UCSD-AML1 (cell line): Measurements from ENCODE around the gene SAT2.
"Not testable (repeated sequence)": the region's sequence is repeated elsewhere in the genome, so short reads cannot be mapped to it uniquely, and the experiment has no call there.

Experiments used
- DNase-seq: peaks from one replicate; lab custom pipeline; 2025; ENCODE audit not compliant: unreplicated experiment; lab: John Stamatoyannopoulos, UW

Gene SAT2

DNA sequence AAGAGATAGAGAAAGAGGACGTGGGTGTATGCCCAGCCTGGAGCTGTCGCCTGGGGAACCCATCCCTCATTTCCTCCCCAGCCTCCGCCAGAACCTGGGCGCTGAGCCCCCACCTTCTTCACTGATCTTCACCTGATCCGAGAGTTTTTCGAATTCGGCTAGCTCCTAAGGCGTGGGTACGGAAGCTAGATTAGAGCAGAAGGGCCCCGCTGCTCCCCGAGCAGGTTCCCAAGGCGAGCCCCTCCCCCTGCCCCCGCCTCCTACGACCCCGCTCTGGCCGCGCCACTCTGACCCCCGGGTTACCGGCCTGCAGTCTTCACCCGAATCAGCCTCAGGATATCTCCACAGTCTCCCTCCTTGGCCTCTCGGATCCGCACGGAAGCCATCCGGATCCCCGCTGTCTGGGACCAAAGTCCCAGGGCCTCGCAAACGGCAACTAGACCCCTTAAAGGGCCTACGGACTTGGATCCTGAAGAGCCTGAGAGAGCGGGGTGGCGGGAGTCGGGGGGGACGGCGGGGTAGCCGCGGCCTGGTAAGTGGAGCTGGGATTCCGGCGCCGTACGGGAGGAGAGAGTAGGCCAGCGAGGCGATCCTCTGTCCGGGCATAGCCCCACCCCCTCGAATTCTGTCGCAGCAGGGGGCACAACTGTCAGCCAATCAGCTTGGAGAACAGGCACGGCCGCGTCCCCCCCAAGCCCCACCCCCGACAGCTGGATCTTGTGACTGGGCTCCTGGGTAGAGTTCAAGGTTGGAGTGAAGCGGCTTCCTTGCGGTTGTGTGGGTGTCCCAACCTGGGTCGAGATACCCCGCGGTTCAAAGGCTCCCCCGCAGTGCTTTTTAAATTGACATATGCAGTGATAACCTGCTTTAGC is at the start of gene SAT2:
Gene SAT2, minus strand, starts transcription at position 572 of the 872 bp plus-strand sequence. Its CDS starts 186 bp downstream, at position 386.
- DNase-seq, result peak; percentile 89

DNA sequence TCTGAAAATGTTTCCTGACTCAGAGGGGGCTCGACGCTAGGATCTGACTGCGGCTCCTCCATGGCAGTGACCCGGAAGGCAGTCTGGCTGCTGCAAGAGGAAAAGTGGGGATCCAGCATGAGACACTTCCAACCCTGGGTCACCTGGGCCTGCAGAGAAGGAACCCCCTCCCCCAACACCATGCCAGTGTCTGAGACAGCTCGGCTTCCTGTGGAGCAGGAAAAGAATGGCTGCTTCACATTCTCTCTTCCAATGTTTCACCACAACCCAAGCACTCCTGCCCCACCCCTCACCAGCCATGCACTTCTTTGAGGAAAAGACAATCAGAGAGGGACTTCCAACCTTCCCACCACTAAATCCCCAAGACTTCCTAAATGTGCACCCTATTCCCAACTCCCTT is 48.9 kb upstream of the SAT2 start:
- DNase-seq, result no peak

- DNase-seq, result no peak
These were observed 47.3 kb upstream of the SAT2 start for GRCh38 chr17:7674934-7675333.

- DNase-seq, result peak; percentile 16
These were observed 45.6 kb upstream of the SAT2 start for GRCh38 chr17:7673239-7673638.

DNA sequence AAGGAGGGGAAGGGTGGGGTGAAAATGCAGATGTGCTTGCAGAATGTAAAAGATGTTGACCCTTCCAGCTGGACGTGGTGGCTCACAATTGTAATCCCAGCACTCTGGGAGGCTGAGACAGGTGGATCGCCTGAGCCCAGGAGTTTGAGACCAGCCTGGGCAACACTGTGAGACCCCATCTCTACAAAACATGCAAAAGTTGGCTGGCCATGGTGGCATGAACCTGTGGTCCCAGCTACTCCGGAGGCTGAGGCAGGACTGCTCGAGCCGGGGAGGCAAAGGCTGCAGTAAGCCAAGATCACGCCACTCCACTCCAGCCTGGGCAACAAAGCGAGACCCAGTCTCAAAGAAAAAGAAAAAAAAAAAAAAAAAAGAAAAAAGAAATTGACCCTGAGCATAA is 40.9 kb upstream of the SAT2 start:
- no peak for DNase-seq

DNA sequence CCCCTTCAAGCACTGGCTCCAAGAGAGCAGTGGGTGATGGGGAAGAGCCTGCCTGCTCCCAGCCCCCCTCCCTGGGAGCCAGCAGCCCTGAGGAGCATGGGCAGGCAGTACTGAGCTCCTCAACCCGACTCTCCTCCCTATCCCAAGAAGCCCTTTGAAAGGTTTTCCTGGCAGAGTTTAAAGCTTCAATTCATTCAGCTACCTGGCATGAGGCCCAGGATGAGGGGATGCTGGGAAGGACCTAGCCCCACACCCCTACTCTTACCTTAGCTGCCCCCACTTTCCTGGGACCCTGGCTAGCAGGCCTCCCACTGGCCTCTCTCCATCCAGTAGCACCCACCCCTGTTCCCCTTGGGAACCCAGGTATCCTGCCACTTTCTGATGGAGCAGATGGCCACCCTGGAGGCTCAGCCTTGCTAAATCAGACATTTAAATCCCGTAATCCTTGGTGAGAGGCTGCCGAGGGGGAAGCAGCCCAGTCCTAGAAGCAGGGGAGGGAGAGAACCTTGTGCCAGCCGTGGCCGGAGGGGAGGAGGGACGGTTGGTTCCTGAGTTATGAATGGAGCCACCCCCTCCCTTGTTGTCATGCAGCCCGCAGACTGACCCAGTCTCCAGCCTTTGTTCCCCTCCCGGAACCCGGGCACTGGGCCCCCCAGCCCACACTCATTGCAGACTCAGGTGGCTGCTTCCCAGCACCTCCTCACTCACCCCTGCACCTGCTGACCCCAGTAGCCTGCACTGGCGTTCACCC is 40.2 kb upstream of the SAT2 start:
- no peak for DNase-seq

DNA sequence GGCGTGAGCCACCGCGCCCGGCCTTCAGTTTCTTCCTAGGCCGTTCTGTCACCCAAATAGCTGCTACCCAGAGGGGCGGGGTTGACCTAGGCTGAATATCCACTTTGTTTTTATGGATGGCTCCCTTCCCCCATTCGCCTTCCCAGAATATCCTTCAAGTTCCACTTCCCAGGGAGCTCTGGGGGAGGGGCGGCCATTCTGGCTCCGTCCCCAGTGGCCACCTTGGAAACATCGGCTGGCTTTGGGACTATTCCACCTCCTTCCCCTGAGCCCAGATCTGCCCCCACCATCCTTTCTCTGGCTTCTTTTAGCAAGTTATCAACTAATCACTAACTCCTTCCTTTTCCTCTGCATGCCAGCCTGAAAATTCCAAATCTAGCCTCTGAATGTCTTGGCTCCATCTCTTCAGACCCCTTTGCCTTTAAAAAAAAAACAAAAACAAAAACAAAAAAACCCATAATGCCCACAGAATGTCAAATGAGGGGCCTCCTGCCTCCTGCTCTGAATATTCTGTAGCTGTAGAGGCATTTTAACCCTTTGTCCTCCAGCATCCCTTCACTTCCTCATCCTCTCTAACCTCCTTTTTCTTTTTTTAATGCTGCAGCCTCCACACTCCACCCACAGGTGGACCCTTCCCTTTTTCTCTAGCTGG is 29.5 kb upstream of the SAT2 start:
- no peak for DNase-seq

DNA sequence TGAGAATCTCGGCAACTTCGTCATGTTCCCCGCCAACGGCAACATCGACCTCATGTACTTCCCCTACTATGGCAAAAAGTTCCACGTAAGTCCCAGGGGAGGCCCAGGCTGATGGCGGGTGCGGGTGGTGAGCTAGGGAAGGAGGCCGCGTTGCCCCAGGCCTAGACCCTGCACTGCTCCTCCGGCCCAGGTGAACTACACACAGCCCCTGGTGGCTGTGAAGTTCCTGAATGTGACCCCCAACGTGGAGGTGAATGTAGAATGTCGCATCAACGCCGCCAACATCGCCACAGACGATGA is 27.9 kb upstream of the SAT2 start:
- DNase-seq, result no peak

GRCh38 chr17:7654832-7655540 is 27.4 kb upstream of the SAT2 start:
- DNase-seq, result no peak

DNA sequence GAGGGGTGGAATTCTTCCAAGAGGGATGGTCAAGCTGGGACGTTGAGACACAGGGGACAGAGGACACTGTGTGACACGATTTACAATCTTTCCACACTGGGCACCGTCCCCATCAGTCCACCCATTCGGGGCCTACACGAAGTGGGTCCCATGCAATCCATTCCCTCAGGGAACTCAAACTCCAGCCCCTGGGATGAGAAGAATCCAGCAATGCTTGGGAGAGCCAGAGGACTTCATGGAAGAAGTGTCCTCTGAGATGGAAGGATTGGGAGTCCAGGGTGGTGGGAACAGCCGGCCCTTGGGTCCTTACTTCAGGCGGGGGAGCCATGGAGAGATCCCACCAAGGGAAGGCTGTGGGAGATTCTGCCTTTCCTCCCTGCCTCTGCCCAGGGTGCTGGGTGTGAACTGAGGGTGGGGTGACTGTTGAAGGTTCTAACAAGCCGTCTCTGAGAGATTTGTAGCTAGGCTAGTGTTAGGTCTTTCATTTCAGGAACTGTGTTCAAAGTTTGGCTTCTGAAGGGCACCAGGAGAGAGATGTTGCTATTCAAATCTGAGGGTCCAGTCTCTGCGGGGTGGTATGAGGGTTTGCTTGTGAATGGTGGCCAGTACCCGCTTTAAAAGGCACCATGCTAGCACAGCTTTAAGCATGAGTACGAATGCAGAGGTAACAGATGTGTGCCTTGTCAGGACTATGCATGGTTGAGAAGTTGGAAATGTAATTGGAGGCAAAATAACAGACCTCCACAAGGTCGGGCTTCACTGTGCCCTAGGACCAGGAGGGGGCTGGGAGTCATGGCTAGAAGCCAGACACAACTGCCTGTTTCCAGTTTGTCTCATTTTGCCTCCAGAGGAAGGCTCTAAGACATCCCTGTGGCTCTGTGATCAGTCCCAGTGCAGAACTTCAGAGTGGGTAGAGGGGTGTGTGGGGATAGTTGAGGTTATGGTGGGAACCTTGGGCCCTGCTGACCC is 25.1 kb upstream of the SAT2 start:
- DNase-seq, result no peak

DNA sequence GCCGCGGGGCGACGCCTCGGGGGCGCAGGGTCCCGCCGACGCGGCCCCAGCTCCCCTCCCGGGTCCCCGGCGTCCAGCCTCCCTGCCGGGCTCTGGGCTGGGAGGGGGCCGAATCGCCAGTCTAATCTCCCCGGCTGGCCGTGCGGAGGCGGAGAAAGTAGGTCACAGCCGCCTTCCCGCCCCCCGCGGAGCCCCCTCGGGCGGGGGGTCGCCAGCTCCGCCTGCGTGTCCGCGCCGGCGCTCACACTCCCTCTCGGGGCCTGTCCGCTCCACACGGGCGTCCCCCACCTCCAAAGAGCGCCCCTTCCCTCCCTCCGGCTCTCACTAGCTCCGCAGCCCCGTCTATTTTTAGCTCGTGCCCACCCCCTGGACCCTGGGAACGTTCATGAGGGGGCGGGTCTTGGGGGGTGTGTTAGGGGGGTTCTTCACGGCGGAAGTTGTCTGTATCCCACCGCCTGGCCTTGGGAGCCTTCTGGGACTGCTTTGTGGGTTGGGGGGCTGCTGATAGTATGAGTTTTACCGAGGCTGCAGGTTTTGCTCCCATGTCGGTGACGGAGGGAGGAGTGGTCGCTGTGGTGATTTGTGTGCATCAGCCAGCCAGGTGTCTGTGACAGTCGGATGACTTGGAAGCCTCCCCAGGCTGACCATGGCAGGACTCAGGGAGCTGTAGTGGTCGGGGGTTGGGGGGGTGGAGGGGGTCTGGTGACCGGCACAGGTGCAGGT is 24.2 kb upstream of the SAT2 start:
- DNase-seq, result no peak

DNA sequence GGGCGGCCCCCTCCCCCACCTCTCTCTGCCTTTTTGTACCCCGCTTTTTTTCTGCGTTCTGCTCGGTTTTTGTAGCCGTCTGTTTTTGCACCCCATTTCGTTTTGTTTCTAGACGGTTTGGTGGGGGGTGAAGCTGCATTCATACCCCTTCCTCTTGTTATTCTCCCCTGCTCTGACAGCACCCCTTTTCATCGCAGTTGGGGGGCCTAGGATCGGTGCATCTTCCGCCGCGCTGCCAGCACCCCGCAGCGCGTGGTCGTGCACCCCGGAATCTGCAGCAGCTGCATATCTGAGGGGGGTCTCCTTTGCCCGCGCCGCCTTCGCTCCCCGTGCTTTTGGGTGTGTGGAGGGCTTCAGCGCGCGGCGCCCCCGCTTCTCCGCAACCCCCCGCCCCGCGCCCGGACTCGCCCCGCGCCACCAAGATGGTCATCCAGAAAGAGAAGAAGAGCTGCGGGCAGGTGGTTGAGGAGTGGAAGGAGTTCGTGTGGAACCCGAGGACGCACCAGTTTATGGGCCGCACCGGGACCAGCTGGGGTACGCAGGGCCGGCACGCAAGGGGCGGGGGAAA is 23.6 kb upstream of the SAT2 start:
- DNase-seq, result no peak

GRCh38 chr17:7650509-7651096 is 23.0 kb upstream of the SAT2 start, which contains the start of gene ATP1B2:
Gene ATP1B2 (plus strand): TSS chr17:7650926. CDS start chr17:7651519, 593 bp downstream.
- no peak for DNase-seq

GRCh38 chr17:7647018-7647417 is 19.4 kb upstream of the SAT2 start:
- no peak for DNase-seq

GRCh38 chr17:7646457-7646856 is 18.8 kb upstream of the SAT2 start:
- no peak for DNase-seq

GRCh38 chr17:7644775-7645174 is 17.2 kb upstream of the SAT2 start:
- no peak for DNase-seq

GRCh38 chr17:7641635-7642034 is 14.0 kb upstream of the SAT2 start:
- DNase-seq, result not testable (repeated sequence)

DNA sequence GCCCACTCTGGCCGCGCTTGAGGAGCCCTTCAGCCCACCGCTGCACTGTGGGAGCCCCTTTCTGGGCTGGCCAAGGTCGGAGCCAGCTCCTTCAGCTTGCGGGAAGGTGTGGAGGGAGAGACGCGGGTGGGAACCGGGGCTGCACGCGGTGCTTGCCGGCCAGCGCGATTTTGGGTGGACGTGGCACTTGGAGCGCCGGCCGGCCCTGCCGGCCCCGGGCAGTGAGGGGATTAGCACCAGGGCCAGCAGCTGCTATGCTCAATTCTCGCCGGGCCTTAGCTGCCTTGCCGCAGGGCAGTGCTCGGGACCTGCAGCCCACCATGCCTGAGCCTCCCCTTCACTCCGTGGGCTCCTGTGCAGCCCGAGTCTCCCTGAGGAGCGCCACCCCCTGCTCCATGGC is 13.2 kb upstream of the SAT2 start:
- no peak for DNase-seq

DNA sequence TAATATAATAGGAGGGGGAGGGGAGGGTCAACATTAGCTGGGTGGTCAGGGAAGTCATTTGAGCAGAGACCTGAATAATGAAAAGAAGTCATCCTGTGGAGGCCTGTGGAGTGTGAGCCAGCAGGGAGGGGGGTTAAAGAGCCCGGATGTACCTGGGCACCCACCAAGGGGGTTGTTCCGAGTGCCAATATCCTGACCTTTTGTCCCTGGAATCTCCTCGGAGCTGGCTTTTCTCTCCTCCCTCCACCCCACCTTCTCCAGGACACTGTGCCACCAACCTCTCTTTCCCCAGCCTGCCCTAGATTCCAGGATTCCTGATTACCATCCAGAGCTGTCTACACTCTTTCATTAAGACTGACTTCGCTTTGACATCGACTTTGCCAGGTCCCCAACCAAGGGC is 8.5 kb upstream of the SAT2 start:
- no peak for DNase-seq
